ENCODE data around the gene CPEB3. TPM values are rescaled to one million over a fixed set of nuclear protein-coding genes. Genes with fewer than 3 reads are reported as not detected.

The CPEB3 gene
- total and polyA plus RNA-seq, 4 donors = 2.1 to 8.4 (median 5.1) TPM

GRCh38 chr10:92156874-92157773 lies 133.8 kb downstream of the CPEB3 start:
- no peak overlapping the region for H3K9ac ChIP-seq (ENCODE audit: low read depth in 1 of 2, low read length in 2 of 2)

GRCh38 chr10:92150823-92151222 lies 140.1 kb downstream of the CPEB3 start:
- no peak for DNase-seq (ENCODE audit: low spot score)
- H3K27ac ChIP-seq (ENCODE audit: low read depth in 1 of 2, low read length in 2 of 2) = no peak overlapping the region
- no peaks in the 10 kb centered on the region for H3K9me3 ChIP-seq (ENCODE audit: control insufficient read depth in 4 of 4, low read length in 3 of 4)
- no peaks in the 10 kb centered on the region for H3K4me1 ChIP-seq (ENCODE audit: control insufficient read depth in 4 of 4, insufficient read depth in 4 of 4, low read length in 3 of 4)
- no peaks in the 10 kb centered on the region for H3K36me3 ChIP-seq (ENCODE audit: control insufficient read depth in 4 of 4, insufficient read depth in 3 of 4, low read depth in 1 of 4, low read length in 3 of 4)
- no peaks in the 10 kb centered on the region for H3K27me3 ChIP-seq (ENCODE audit: control insufficient read depth in 4 of 4, insufficient read depth in 4 of 4, low read length in 3 of 4)
- H3K4me3 ChIP-seq (ENCODE audit: low read depth in 1 of 3, low read length in 3 of 3) = no peak overlapping the region
- H3K9ac ChIP-seq (ENCODE audit: low read depth in 1 of 2, low read length in 2 of 2) = no peak overlapping the region
- no peak for TF ChIP-seq NR2F2 (IDR thresholded peaks at IDR 0.05)
- no peak for TF ChIP-seq CTCF (IDR thresholded peaks at IDR 0.05; ENCODE audit: low read depth, low read length, missing input control)
- no peak for TF ChIP-seq REST (IDR thresholded peaks at IDR 0.05)
- TF ChIP-seq FOXA1 (IDR thresholded peaks at IDR 0.05) = no peak
- TF ChIP-seq FOXA2 (IDR thresholded peaks at IDR 0.05) = no peak

More at GRCh38 chr10:92156874-92157773, 133.8 kb downstream of the CPEB3 start:
- no peaks in the 10 kb centered on the region for H3K27me3 ChIP-seq (ENCODE audit: control insufficient read depth in 4 of 4, insufficient read depth in 4 of 4, low read length in 3 of 4)
- WGBS = 86% methylated on average over 8 of the region's 8 CpGs
- no peaks in the 10 kb centered on the region for H3K36me3 ChIP-seq (ENCODE audit: control insufficient read depth in 4 of 4, insufficient read depth in 3 of 4, low read depth in 1 of 4, low read length in 3 of 4)
- H3K27ac ChIP-seq (ENCODE audit: low read depth in 1 of 2, low read length in 2 of 2) = no peak overlapping the region
- no peak for DNase-seq (ENCODE audit: low spot score)
- H3K4me3 ChIP-seq (ENCODE audit: low read depth in 1 of 3, low read length in 3 of 3) = no peak overlapping the region
- no peaks in the 10 kb centered on the region for H3K4me1 ChIP-seq (ENCODE audit: control insufficient read depth in 4 of 4, insufficient read depth in 4 of 4, low read length in 3 of 4)
- no peaks in the 10 kb centered on the region for H3K9me3 ChIP-seq (ENCODE audit: control insufficient read depth in 4 of 4, low read length in 3 of 4)
- no peak for TF ChIP-seq HNF4G (IDR thresholded peaks at IDR 0.05)
- TF ChIP-seq SP1 (IDR thresholded peaks at IDR 0.05) = no peak
- TF ChIP-seq RAD21 (IDR thresholded peaks at IDR 0.05) = no peak
- no peak for TF ChIP-seq JUND (IDR thresholded peaks at IDR 0.05)
- no peak for TF ChIP-seq CTCF (IDR thresholded peaks at IDR 0.05; ENCODE audit: low read depth, low read length, missing input control)
- no peak for TF ChIP-seq NR2F2 (IDR thresholded peaks at IDR 0.05)
- TF ChIP-seq, protein P1, sequence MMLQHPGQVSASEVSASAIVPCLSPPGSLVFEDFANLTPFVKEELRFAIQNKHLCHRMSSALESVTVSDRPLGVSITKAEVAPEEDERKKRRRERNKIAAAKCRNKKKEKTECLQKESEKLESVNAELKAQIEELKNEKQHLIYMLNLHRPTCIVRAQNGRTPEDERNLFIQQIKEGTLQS (IDR thresholded peaks at IDR 0.05) = no peak
- no peak for TF ChIP-seq FOXA2 (IDR thresholded peaks at IDR 0.05)
- TF ChIP-seq MAX (IDR thresholded peaks at IDR 0.05) = no peak

Measured in liver (tissue), 9 donors.